IPS-18a (cell line): Measurements from ENCODE around the gene ELP2.

Source experiments
- H3K27ac ChIP-seq: one replicate; pipeline ENCODE4 v1.5.1; 2013; ENCODE audit warnings: low read length
- H3K27me3 ChIP-seq: one replicate; pipeline ENCODE4 v1.6.1; 2013; ENCODE audit warnings: mild to moderate bottlenecking, low read length; ENCODE audit not compliant: control insufficient read depth, insufficient read depth
- H3K36me3 ChIP-seq: one replicate; pipeline ENCODE4 v1.6.1; 2013; ENCODE audit warnings: low read depth, low read length; ENCODE audit not compliant: control insufficient read depth
- H3K4me1 ChIP-seq: one replicate; pipeline ENCODE4 v1.6.1; 2013; ENCODE audit warnings: low read depth, low read length; ENCODE audit not compliant: control insufficient read depth
- H3K4me3 ChIP-seq: one replicate; pipeline ENCODE4 v1.5.1; 2013; ENCODE audit warnings: low read length
- H3K9ac ChIP-seq: one replicate; pipeline ENCODE4 v1.6.1; 2013; ENCODE audit warnings: mild to moderate bottlenecking, low read length, moderate library complexity
- H3K9me3 ChIP-seq: one replicate; pipeline ENCODE4 v1.6.1; 2013; ENCODE audit warnings: low read depth, low read length; ENCODE audit not compliant: control insufficient read depth

The ELP2 gene

GRCh38 chr18:36126668-36127067 is 3.0 kb upstream of the ELP2 start:
- Histone ChIP-seq H3K27me3 (no peaks in the 10 kb centered on the region), H3K36me3 (peaks cover 44% of the 10 kb centered on the region), H3K4me3 (no peak overlapping the region), H3K9ac (no peak overlapping the region), H3K4me1 (peaks cover 5% of the 10 kb centered on the region), H3K9me3 (no peaks in the 10 kb centered on the region), H3K27ac (no peak overlapping the region)

DNA sequence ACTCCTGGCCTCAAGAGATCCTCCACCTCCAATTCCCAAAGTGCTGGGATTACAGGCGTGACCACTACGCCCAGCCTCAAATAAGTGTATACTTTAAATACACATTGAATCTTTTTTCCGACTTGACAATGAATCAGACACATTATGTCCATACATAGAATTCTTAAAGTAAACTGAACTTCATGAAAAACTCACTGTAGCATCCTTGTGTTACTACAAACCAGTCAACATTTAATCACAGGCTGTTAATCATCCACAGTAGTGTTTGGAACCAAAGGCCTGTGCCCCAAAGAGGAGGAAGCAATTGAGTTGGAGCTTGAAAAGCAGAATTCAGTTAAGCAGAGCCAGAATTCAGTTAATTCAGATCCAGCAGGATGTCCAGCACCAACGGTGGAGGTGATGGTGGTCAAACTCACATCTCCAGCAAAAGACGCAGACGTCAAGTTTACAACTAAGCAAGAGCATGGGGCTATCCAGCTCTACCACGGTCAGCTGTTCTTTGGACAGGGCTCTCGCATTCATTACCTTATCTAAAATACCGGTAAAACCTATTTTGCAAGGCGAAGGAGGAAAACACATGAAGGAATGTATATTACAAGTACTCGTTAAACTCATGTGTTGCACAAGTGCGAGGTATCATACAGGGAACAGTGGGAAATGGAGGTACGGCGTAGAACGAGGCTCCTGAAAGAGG is 1.7 kb upstream of the ELP2 start:
- Histone ChIP-seq H3K4me1 (peaks cover 5% of the 10 kb centered on the region), H3K27ac (no peak overlapping the region), H3K9me3 (no peaks in the 10 kb centered on the region), H3K27me3 (no peaks in the 10 kb centered on the region), H3K36me3 (peaks cover 31% of the 10 kb centered on the region), H3K4me3 (peak overlapping the region; percentile 99), H3K9ac (peak overlapping the region; percentile 93)

DNA sequence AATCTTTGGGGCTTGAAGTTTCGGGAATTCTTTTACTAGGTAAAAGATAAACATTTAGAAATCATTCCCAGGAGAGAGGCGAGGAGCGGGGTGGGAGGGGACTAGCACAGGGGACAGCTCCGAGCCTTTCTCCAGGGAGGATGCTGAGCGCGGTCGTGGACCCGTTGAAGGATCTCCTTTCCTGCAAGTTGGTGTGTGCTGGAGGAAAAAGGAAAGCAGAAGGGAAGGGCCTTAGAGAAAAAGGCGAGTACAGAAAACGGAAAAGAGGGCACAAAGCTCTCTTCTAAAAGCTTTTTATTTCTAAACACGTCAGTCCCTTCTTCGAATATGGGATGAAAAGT is 1.2 kb upstream of the ELP2 start:
- Histone ChIP-seq H3K36me3 (peaks cover 26% of the 10 kb centered on the region), H3K9ac (peak overlapping the region; percentile 93), H3K27ac (no peak overlapping the region), H3K9me3 (no peaks in the 10 kb centered on the region), H3K4me3 (peak overlapping the region; percentile 99), H3K27me3 (no peaks in the 10 kb centered on the region), H3K4me1 (peaks cover 5% of the 10 kb centered on the region)

DNA sequence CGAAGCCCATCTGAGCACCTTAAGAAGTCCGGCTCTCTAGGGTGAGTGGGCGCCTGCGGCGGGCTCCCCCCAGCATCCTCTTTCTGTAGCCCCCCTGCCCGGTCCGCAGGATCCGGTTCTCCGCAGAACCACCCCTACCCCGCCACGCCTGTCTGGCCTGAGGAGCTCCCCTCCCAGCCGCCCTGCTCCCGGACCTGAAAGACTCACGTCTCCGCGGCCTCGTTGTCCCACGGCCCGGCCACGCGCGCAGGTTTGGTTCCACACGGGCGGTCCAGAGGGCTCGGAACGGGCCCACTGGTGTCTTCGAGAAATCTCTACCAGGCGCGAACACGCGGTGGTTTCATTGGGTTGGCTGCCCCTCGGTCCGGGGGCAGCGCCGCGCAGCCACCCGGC is 796 bp upstream of the ELP2 start:
- peak overlapping the region; percentile 99 for H3K4me3 ChIP-seq
- peaks cover 23% of the 10 kb centered on the region for H3K36me3 ChIP-seq
- no peaks in the 10 kb centered on the region for H3K9me3 ChIP-seq
- H3K27me3 ChIP-seq: no peaks in the 10 kb centered on the region
- no peak overlapping the region for H3K27ac ChIP-seq
- H3K9ac ChIP-seq: peak overlapping the region; percentile 93
- peaks cover 5% of the 10 kb centered on the region for H3K4me1 ChIP-seq

DNA sequence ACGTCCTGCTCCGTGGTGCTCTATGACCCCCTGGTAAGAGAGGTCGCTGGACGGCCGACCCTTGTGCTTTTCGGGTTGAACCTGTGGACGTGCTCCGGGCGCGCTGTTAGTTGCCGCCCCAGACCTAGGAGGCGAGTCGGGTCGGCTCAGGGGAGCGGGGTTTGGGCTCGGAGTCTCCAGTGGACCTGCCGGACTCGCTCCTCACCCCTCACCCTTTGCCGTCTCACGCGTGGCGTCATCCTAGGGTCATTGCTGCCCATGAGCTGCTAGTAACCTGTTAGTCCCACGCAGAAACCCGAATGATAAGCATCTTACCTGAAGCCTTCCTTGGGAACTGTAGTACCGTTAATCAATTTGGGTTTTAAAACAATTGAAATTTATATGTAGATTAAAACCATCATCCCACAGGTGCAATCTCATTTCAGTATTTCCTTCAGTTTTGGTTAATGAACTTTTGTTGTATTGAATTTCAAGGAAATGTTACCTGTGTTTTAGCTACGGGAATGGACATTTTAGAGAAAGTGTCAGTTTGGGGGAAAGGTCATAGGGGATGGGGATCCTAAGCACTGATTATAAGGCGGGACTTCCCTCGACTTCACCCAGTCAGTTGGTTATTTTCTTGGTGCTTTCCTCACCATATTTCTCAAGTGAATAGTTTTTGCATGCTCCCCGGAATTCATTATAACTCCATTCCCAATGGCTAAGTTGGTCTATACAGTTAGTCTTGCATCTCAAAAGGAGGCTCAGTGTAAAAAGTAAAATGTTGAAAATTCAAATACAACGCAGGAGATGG is 536 bp downstream of the ELP2 start:
- Histone ChIP-seq H3K4me3 (peak overlapping the region; percentile 99), H3K9me3 (no peaks in the 10 kb centered on the region), H3K4me1 (peaks cover 5% of the 10 kb centered on the region), H3K27me3 (no peaks in the 10 kb centered on the region), H3K27ac (peak overlapping the region; percentile 93), H3K36me3 (peaks cover 17% of the 10 kb centered on the region), H3K9ac (peak overlapping the region; percentile 93)

DNA sequence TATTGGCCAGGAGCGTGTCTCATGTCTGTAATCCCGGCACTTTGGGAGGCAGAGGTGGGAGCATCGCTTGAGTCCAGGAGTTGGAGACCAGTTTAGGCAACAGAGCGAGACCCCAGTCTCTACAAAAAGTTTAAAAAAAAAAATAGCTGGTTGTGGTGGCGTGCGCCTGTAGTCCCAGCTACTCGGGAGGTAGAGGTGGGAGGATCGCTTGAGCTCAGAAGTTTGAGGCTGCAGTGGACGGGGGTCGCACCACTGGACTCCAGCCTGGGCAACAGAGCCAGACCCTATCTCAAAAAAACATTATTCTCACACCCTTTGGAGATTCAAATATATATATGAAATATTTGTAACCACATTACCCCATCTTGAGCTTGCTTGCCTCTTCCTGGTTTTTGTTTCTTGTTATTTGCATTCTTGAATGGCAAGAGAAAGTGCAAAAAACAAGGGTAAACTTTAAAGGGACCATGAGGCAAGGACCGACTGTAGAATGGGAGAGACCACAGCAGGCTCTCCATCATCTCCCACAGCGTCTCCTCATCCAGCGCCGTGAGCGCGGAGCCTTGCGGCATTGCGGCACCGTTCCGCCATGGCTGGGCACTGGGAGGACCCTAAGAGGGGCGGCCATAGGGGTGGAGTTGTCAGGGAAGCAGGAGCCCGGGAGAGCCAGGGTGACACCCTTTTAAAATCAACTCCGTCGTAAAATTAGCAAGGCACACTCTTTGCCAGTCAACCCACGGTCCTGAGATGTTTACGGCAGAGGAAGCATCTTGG is 1.4 kb downstream of the ELP2 start:
- H3K9ac ChIP-seq: no peak overlapping the region
- no peak overlapping the region for H3K27ac ChIP-seq
- H3K36me3 ChIP-seq: peaks cover 21% of the 10 kb centered on the region
- no peaks in the 10 kb centered on the region for H3K27me3 ChIP-seq
- peaks cover 5% of the 10 kb centered on the region for H3K4me1 ChIP-seq
- peak overlapping the region; percentile 99 for H3K4me3 ChIP-seq
- no peaks in the 10 kb centered on the region for H3K9me3 ChIP-seq

DNA sequence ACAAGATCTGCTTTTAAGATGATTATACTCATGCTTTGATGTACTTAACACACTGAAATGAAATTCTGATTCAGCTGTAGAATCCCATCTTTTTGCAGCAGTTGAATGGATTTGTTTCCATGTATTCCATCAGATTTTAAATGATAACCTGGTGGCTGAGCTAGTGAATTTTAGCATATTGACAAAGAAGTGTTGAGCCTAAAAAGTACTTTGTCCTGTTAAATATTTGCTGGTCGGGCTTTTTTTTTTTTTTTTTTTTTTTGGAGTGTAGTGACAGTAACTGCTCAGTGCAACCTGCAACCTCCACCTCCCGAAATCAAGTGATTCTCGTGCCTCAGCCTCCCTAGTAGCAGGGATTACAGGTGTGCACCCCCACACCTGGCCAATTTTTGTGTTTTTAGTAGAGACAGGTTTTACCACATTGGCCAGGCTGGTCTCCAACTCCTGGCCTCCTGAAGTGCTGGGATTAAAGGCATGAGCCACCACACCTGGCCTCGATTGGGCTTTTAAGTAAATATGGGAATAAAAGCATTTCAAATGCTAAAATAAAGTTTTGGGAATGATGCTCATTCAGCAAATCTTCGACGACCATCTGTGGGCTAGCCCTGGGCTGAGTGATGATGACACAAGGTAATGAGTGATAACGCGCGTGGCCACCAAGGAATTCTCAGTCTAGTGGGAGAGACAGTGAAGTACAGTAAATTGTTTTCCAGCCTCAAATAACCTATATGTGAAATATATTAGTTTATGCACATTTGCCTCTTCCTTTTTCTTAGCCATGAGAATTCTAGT is 2.2 kb downstream of the ELP2 start:
- no peak overlapping the region for H3K9ac ChIP-seq
- no peak overlapping the region for H3K4me3 ChIP-seq

GRCh38 chr18:36132756-36133155 is 3.1 kb downstream of the ELP2 start:
- Histone ChIP-seq H3K27ac (no peak overlapping the region), H3K4me3 (no peak overlapping the region), H3K4me1 (peaks cover 5% of the 10 kb centered on the region), H3K36me3 (peaks cover 27% of the 10 kb centered on the region), H3K9me3 (no peaks in the 10 kb centered on the region), H3K27me3 (no peaks in the 10 kb centered on the region), H3K9ac (no peak overlapping the region)

More for the DNA sequence above, 2.2 kb downstream of the ELP2 start:
- Histone ChIP-seq H3K4me1 (peaks cover 5% of the 10 kb centered on the region), H3K36me3 (peaks cover 20% of the 10 kb centered on the region), H3K9me3 (no peaks in the 10 kb centered on the region), H3K27ac (no peak overlapping the region), H3K27me3 (no peaks in the 10 kb centered on the region)

DNA sequence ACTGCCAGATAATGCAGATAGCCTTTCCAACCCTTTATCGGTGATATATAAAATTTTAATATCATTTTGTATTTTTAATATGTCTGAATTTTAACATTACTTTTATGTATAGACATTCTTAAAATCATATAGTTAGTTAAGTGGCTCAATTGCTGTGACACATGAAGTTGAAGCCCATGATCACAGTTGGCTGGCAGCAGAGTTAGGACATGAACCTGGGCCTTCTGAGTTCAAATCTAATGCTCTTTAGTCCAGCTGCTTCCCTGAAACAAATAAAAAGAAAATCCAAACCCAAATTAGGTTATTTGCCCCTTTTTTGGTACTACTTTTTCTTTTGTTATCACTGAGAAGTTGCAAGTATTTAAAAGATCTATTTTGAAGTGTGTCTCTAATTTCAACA is 5.6 kb downstream of the ELP2 start:
- Histone ChIP-seq H3K9ac (no peak overlapping the region), H3K27me3 (no peaks in the 10 kb centered on the region), H3K4me1 (no peaks in the 10 kb centered on the region), H3K36me3 (peaks cover 44% of the 10 kb centered on the region), H3K4me3 (no peak overlapping the region), H3K27ac (no peak overlapping the region), H3K9me3 (no peaks in the 10 kb centered on the region)

DNA sequence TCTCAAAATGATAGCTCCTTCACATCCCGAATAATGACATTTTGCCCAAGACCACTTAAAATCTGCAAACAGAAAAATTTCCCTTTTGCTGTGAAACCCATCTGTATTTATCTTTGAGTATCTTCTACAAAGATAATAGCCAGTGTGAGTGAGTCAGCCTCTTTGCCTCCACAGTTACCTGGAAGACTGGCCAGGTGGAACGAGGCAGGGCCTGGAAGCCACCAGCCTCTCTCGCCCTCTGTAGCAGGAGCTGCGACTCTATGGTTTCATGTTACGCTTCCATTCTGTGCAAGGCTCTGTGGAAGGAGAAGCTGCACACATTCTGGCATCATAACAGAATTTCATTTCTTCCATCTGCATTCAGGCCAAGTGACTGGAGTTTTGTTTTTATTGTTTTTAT is 9.5 kb downstream of the ELP2 start:
- Histone ChIP-seq H3K9ac (no peak overlapping the region), H3K4me1 (no peaks in the 10 kb centered on the region), H3K36me3 (peaks cover 68% of the 10 kb centered on the region), H3K4me3 (no peak overlapping the region), H3K27ac (no peak overlapping the region), H3K9me3 (no peaks in the 10 kb centered on the region), H3K27me3 (no peaks in the 10 kb centered on the region)

DNA sequence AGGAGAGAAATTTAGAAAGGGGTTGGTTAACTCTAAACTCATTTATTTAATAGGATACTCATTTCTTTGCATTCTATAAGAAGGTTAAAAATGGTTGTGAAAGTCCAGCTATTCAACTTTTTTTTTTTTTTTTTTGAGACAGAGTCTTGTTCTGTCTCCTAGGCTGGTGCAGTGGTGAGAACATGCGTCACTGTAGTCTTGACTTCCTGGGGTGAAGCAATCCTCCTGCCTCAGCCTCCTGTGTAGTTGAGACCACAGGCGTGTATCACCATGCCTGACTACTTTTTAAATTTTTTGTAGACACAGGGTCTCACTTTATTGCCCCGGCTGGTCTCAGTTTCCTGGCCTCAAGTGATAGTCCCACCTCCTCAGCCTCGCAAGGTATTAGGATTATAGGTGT is 11.9 kb downstream of the ELP2 start:
- Histone ChIP-seq H3K4me1 (no peaks in the 10 kb centered on the region), H3K9ac (no peak overlapping the region), H3K36me3 (peaks cover 79% of the 10 kb centered on the region), H3K9me3 (no peaks in the 10 kb centered on the region), H3K4me3 (no peak overlapping the region), H3K27ac (no peak overlapping the region), H3K27me3 (no peaks in the 10 kb centered on the region)
